Heart left ventricle (tissue), 13 donors: ENCODE measurements around the gene ALDOB.

Source experiments
- CTCF ChIP-seq, 12 donors: fragments of 200-600 bp; sonication (generic) in 4 of 12; IDR thresholded peaks; one replicate each; pipeline versions ENCODE4 v1.5.0 to v1.8.0; 2018 to 2022; ENCODE audit warnings: antibody characterized with exemption in 12 of 12, mild to moderate bottlenecking in 5 of 12
- POLR2A ChIP-seq, 2 donors: fragments of 450-650 bp; IDR thresholded peaks; one replicate each; pipeline ENCODE4 v1.6.1; 2017; ENCODE audit warnings: antibody characterized with exemption in 2 of 2, mild to moderate bottlenecking in 2 of 2, moderate library complexity in 2 of 2
- donor health status: ischemic (EF 13 %, LVEDD 7.1; RV severe dilation, severe dysfunction).
- donor health status: DM: no; HTN: yes; CAD: no.
- donor health status: DM: no; HTN: no; CAD: no.
- donor health status: ischemic (EF 25% LVEDD 6.9; RV normal size, moderate dysfunction).
- donor health status: ischemic (EF 25% LVEDD 5.7; RV mildly dilated, moderate dysfunction).
- donor health status: ischemic (EF 35%, LVEDD 5.7; RV mildly dilated, moderate dysfunction).
- donor health status: nonischemic (EF 11% LVEDD 7.7; RV severe dilation, severe dysfunction).
- donor health status: DM: yes; HTN: yes; CAD: no.
- donor health status: PGD.
- donor health status: ischemic (EF 29% LVEDD 5.4; RV normal size, mild dysfunction).
- donor health status: nonischemic (EF 23%, LVEDD 6.1; RV moderate dilation, normal function).

GRCh38 chr9:101388507-101388993 lies 47.0 kb downstream of the ALDOB start:
- no peak for TF ChIP-seq CTCF (IDR thresholded peaks at IDR 0.05)
- no peak for TF ChIP-seq POLR2A (IDR thresholded peaks at IDR 0.05)
